OCI-LY3 (cell line): Measurements from ENCODE around the gene SFSWAP.
"Not testable (repeated sequence)": the region's sequence is repeated elsewhere in the genome, so short reads cannot be mapped to it uniquely, and the experiment has no call there.

ENCODE experiments used
- H2AFZ ChIP-seq: fragments of 200-600, 300-600 bp; shearing (Covaris generic); 2 replicates; pipeline ENCODE4 v1.6.0; 2014; ENCODE audit warnings: antibody characterized with exemption, low read depth, low read length
- H3K27ac ChIP-seq: fragments of 200-600, 300-600 bp; sonication (generic); 2 replicates; pipeline ENCODE4 v1.5.1; 2014; ENCODE audit warnings: mild to moderate bottlenecking, low read length, moderate library complexity, mixed read lengths
- H3K27me3 ChIP-seq: fragments of 200-600, 300-600 bp; sonication (generic); 2 replicates; pipeline ENCODE4 v1.6.1; 2014; ENCODE audit warnings: low read depth, low read length, mixed read lengths
- H3K36me3 ChIP-seq: fragments of 200-600, 300-600 bp; sonication (generic); replicated peaks from 2 replicates; pipeline ENCODE3; 2014; ENCODE audit warnings: low read depth, low read length, mixed read lengths
- H3K4me1 ChIP-seq: fragments of 300-600, 200-600 bp; sonication (generic); 2 replicates; pipeline ENCODE4 v1.6.1; 2014; ENCODE audit warnings: low read length, mixed read lengths
- H3K4me2 ChIP-seq: fragments of 200-600, 300-600 bp; sonication (generic); 2 replicates; pipeline ENCODE4 v1.6.1; 2014; ENCODE audit warnings: low read length, mixed read lengths
- H3K4me3 ChIP-seq: fragments of 300-600, 200-600 bp; sonication (generic); 2 replicates; pipeline ENCODE4 v1.5.1; 2014; ENCODE audit warnings: antibody characterized with exemption, mild to moderate bottlenecking, low read length, moderate library complexity
- H3K79me2 ChIP-seq: fragments of 300-600, 200-600 bp; shearing (Covaris generic); 2 replicates; pipeline ENCODE4 v1.6.1; 2014; ENCODE audit warnings: mild to moderate bottlenecking, low read length, mixed read lengths
- H3K9ac ChIP-seq: fragments of 300-600, 200-600 bp; shearing (Covaris generic); 2 replicates; pipeline ENCODE4 v1.6.0; 2014; ENCODE audit warnings: mild to moderate bottlenecking, low read length, moderate library complexity
- H3K9me3 ChIP-seq: fragments of 200-600, 300-600 bp; shearing (Covaris generic); 2 replicates; pipeline ENCODE4 v1.6.1; 2014; ENCODE audit warnings: low read length, mixed read lengths; ENCODE audit not compliant: insufficient read depth
- H4K20me1 ChIP-seq: fragments of 200-600, 300-600 bp; sonication (generic); 2 replicates; pipeline ENCODE4 v1.6.1; 2016; ENCODE audit warnings: low read length, mixed read lengths; ENCODE audit not compliant: insufficient read depth
- CTCF ChIP-seq: fragments of 200-600, 300-600 bp; sonication (generic); IDR thresholded peaks from 2 replicates; pipeline ENCODE4 v1.5.1; 2014; ENCODE audit warnings: antibody characterized with exemption, low read length, low read depth
- EZH2phosphoT487 ChIP-seq: fragments of 200-600 bp; shearing (Covaris generic); IDR thresholded peaks from 2 replicates; pipeline ENCODE4 v1.6.1; 2018; ENCODE audit warnings: antibody characterized with exemption, mixed run types, low read depth

Gene SFSWAP

DNA sequence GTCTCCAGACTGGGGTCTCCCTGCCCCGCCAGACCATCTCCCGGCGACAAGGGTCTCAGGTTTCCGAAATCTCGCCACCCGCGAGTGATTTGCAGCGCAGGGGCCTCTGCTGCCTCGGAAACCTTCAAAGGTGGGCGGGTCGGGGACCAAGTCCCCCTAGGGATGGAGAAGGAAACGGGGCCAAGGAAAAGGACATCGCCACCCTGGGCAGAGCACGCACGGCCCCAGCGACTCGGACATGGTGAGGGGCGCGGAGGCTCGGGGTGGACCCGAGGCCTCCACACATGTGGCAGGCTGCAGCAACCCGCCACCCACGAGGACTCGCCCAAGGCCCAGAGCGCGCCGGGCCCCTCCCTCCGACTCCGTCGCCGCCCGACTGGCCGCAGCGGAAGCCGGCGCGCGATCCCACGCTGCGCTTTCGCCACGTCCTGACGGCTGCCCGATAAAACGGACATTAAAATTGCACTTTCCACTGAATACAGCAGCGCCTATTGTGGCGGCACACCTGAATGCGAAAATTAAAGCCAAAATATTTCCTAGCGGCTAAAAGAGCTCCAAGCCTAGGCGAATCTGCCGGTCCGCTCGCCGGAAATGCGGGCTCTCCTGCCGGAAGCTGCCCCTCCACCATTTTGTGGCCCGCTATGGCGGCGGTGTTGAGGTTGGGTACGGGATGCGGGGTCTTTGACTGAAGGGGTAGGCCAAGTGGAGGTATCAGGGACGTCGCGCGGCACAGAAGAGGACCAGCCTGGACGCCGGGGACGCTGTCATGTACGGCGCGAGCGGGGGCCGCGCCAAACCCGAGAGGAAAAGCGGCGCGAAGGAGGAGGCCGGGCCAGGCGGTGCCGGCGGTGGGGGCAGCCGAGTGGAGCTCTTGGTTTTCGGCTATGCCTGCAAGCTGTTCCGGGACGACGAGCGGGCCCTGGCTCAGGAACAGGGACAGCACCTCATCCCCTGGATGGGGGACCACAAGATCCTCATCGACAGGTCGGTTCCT lies at the start of gene SFSWAP:
TSS of gene SFSWAP (plus strand) at position 627 of the 994 bp plus-strand sequence. CDS start at position 767, 140 bp downstream.
- Histone ChIP-seq H2AFZ (peak within 1 kb of the TSS; percentile 96), H3K4me1 (peaks cover 17% of the 10 kb centered on the region), H3K9ac (peak within 1 kb of the TSS; percentile 83), H3K9me3 (no peaks in the 10 kb centered on the region), H4K20me1 (no peaks in the 10 kb centered on the region), H3K36me3 (peaks cover 15% of the 10 kb centered on the region), H3K27me3 (no peaks in the 10 kb centered on the region), H3K27ac (peak within 1 kb of the TSS; percentile 73), H3K4me2 (peak within 1 kb of the TSS; percentile 87), H3K4me3 (peak within 1 kb of the TSS; percentile 86), H3K79me2 (peaks cover 37% of the 10 kb centered on the region)
- TF ChIP-seq EZH2phosphoT487 = no peak
- TF ChIP-seq CTCF = no peak

DNA sequence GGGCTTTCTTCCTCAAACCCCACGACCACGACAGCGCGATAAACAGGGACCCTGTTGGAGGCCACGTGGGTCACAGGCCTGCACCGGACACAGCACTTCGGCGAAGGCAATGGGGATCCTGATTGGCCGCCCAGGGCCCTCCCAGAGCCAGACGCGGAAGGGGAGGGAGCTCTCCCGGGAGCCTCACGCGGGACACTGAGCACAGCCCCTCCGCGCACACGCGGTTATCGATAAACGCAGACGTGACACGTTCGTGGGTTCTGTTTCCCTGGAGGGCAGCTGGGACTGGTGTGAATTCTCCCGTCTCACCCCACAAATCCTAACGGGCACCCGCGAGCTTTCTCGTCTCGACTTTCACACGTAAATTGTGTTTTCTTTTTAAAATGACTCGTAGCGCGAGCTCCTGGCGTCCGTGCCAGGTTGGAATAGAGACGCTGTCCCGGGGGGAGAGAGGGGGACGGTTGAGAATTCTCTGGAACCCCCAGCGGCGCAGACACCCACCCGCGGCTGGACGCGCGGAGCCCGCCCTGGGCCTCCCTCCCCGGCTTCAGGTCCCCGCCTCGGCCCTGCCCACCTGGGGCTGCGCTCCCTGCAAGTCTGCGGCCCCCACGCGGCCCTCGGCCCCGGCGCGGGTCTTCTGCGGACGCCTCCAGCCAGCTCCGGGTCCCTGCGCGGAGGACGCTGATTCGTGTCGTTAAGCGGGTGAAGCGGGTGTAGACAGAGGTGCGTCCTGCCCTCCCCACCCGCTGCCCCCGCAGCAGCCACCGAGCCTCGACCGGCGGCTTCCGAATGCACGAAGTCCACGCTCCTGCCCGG lies 49.5 kb upstream of the SFSWAP start:
- not testable (repeated sequence) for H2AFZ ChIP-seq, H3K9ac ChIP-seq, H3K79me2 ChIP-seq, H3K27me3 ChIP-seq, H3K4me2 ChIP-seq, H4K20me1 ChIP-seq, H3K36me3 ChIP-seq, H3K9me3 ChIP-seq, H3K27ac ChIP-seq, H3K4me3 ChIP-seq, H3K4me1 ChIP-seq

DNA sequence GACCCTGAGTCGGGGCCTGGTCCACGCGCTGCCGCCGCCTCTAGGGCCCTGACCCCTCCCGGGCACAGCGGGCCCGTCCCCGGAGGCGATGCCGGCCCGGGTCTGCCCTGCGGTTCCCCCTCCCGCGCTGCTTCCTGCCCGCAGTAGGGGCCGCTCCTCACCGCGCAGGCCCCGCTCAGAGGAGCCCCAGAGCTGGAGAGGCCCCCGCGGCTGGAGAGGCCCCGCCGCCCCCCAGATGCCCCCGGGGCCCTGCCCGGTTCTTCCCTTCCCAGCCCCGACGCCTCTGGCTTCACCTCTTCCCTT lies 49.0 kb upstream of the SFSWAP start:
- H2AFZ ChIP-seq, H3K27ac ChIP-seq, H3K4me2 ChIP-seq, H3K4me3 ChIP-seq, H3K9ac ChIP-seq, H3K36me3 ChIP-seq, H4K20me1 ChIP-seq, H3K79me2 ChIP-seq, H3K9me3 ChIP-seq, H3K4me1 ChIP-seq, H3K27me3 ChIP-seq: not testable (repeated sequence)

GRCh38 chr12:131662346-131662745 lies 48.5 kb upstream of the SFSWAP start:
- H3K79me2 ChIP-seq, H3K4me2 ChIP-seq, H4K20me1 ChIP-seq, H3K4me1 ChIP-seq, H3K36me3 ChIP-seq, H3K4me3 ChIP-seq, H3K27me3 ChIP-seq, H3K9ac ChIP-seq, H2AFZ ChIP-seq, H3K9me3 ChIP-seq, H3K27ac ChIP-seq: not testable (repeated sequence)

GRCh38 chr12:131665666-131666065 lies 45.2 kb upstream of the SFSWAP start:
- H3K27ac ChIP-seq, H3K4me2 ChIP-seq, H3K36me3 ChIP-seq, H3K9ac ChIP-seq, H2AFZ ChIP-seq, H3K9me3 ChIP-seq, H4K20me1 ChIP-seq, H3K4me3 ChIP-seq, H3K4me1 ChIP-seq, H3K79me2 ChIP-seq: not testable (repeated sequence)
- H3K27me3 ChIP-seq = peaks cover 14% of the 10 kb centered on the region

DNA sequence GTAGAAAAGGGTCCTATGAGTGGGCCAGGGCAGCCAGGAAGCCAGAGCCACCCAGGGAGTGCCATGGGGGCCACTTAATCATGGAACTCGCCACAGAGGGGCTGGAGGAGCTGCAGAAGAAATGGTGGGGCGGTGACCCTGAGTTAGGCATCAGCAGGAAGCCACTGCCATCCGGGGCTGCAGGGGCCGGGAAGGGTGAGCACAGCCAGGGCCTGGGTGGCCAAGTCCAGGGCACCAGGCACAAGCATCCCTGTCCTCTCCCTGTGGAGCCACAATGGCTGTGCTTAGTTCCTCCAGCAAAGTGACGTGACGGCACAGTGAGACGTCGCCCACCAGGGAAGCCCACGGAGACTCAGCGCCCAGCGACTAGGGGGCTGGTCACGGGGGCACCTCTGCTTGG lies 44.4 kb upstream of the SFSWAP start:
- H3K4me2 ChIP-seq, H3K4me1 ChIP-seq, H3K36me3 ChIP-seq, H3K27ac ChIP-seq, H2AFZ ChIP-seq, H3K9me3 ChIP-seq, H3K9ac ChIP-seq, H3K79me2 ChIP-seq, H3K4me3 ChIP-seq, H4K20me1 ChIP-seq: not testable (repeated sequence)
- H3K27me3 ChIP-seq = peaks cover 14% of the 10 kb centered on the region

GRCh38 chr12:131666978-131667601 lies 43.8 kb upstream of the SFSWAP start:
- not testable (repeated sequence) for H3K4me2 ChIP-seq, H3K36me3 ChIP-seq, H3K27ac ChIP-seq, H2AFZ ChIP-seq, H4K20me1 ChIP-seq, H3K4me1 ChIP-seq, H3K79me2 ChIP-seq, H3K9ac ChIP-seq, H3K9me3 ChIP-seq, H3K4me3 ChIP-seq
- H3K27me3 ChIP-seq = peaks cover 14% of the 10 kb centered on the region
